ENCODE data around the gene HCN4.

DNA sequence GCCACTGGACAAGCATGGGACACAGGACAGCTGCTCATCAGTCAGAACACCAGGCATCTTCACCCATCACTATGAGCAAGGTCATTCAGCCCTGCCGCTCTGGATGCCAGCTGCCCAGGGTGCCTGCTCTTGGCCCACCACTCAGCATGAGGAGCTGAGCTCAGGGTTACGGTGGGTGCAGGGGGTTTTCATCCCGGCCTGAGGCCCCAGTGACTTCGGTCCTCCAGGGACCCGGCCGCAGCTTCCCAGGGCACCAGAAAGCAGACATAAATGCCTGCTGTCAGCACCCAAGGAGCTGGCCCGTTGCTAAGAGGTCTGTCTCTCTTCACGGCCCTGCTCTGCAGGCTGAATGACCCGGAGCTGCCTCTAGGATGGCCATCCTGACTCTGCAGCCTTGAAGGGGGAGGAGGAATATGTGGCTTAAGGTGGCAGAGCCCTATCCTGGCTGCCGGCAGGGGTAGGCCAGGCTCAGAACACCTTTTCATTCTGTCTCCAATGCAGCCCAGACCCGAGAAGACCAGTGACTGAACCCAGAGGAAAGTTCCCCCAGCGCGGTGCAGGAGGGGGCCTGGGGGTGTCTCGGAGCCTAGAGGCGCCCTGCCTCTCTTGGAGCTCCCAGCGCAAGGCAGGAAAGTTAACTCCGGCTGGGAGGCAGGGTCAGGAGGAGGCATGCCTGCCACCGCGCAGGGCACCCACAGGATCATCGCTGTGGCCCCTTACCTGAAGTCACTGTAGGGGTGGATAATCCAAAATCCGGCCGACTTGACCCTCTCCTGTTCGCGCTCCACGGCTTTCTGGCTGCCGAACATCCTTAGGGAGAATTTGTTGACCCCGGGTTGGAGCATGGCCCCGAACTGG is 1.8 kb downstream of the HCN4 start:
- TF ChIP-seq, protein P1, sequence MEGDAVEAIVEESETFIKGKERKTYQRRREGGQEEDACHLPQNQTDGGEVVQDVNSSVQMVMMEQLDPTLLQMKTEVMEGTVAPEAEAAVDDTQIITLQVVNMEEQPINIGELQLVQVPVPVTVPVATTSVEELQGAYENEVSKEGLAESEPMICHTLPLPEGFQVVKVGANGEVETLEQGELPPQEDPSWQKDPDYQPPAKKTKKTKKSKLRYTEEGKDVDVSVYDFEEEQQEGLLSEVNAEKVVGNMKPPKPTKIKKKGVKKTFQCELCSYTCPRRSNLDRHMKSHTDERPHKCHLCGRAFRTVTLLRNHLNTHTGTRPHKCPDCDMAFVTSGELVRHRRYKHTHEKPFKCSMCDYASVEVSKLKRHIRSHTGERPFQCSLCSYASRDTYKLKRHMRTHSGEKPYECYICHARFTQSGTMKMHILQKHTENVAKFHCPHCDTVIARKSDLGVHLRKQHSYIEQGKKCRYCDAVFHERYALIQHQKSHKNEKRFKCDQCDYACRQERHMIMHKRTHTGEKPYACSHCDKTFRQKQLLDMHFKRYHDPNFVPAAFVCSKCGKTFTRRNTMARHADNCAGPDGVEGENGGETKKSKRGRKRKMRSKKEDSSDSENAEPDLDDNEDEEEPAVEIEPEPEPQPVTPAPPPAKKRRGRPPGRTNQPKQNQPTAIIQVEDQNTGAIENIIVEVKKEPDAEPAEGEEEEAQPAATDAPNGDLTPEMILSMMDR (IDR thresholded peaks at IDR 0.05): no peak
- no peak for TF ChIP-seq EP300 (IDR thresholded peaks at IDR 0.05)

Data from esophagus muscularis mucosa (tissue), 3 donors.